Measurements from ENCODE around the gene FCGR3A.
"Not testable (repeated sequence)": the region's sequence is repeated elsewhere in the genome, so short reads cannot be mapped to it uniquely, and the experiment has no call there.

DNA sequence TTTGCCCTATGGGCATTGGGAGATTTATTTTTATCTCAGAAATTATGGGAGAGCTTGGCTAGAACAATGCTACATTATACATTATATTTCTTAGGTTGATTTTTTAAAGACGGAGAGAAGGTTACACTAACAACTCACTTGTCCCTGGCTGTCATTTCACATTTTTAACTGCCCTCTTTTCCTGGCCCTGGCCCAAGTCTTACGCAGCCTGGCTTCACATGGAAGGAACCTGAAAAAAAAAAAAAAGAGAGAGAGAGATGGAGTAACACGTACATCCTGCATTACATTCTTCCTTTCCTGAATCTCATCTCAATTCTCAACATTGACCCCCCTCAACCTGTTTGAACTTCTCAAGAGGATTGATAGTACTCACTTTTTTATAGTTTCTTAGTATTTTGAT, 21.1 kb downstream of the FCGR3A start:
- not testable (repeated sequence) for TF ChIP-seq EZH2 (IDR thresholded peaks at IDR 0.05; ENCODE audit: borderline replicate concordance, low read depth, low read length, severe bottlenecking)
- TF ChIP-seq, protein P1, sequence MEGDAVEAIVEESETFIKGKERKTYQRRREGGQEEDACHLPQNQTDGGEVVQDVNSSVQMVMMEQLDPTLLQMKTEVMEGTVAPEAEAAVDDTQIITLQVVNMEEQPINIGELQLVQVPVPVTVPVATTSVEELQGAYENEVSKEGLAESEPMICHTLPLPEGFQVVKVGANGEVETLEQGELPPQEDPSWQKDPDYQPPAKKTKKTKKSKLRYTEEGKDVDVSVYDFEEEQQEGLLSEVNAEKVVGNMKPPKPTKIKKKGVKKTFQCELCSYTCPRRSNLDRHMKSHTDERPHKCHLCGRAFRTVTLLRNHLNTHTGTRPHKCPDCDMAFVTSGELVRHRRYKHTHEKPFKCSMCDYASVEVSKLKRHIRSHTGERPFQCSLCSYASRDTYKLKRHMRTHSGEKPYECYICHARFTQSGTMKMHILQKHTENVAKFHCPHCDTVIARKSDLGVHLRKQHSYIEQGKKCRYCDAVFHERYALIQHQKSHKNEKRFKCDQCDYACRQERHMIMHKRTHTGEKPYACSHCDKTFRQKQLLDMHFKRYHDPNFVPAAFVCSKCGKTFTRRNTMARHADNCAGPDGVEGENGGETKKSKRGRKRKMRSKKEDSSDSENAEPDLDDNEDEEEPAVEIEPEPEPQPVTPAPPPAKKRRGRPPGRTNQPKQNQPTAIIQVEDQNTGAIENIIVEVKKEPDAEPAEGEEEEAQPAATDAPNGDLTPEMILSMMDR (IDR thresholded peaks at IDR 0.05; ENCODE audit: borderline replicate concordance, extremely low read depth, low read length, poor library complexity, severe bottlenecking) = not testable (repeated sequence)

Measured in DND-41 (cell line).